AG04449 (cell line): ENCODE data around the gene GNB2.
A peak's percentile ranks its signal among the peaks of the same experiment; 100 is the strongest.
"Not testable (repeated sequence)": the region's sequence is repeated elsewhere in the genome, so short reads cannot be mapped to it uniquely, and the experiment has no call there.

Experiments used
- CTCF ChIA-PET: fragments of 350-600 bp; formaldehyde crosslinking; extraction: SDS; loops from one replicate; lab custom pipeline; 2021; ENCODE audit warnings: antibody characterized with exemption; lab: Yijun Ruan, JAX
- POLR2A ChIA-PET: fragments of 400-600, 350-600 bp; formaldehyde crosslinking; extraction: SDS; loops from one replicate; lab custom pipeline; 2020; ENCODE audit warnings: antibody characterized with exemption, inconsistent platforms; lab: Yijun Ruan, JAX
- DNase-seq: peaks from one replicate; pipeline ENCODE4 v3.0.0-alpha.2; 2010; ENCODE audit warnings: low read depth, low spot score
- H3K4me3 ChIP-seq: 2 replicates; pipeline ENCODE4 v1.5.1; 2011; ENCODE audit warnings: low read depth, mild to moderate bottlenecking, control low read depth, low read length
- CTCF ChIP-seq: IDR thresholded peaks from one replicate; pipeline ENCODE4 v1.5.1; 2011; ENCODE audit warnings: mild to moderate bottlenecking, moderate library complexity, low read length, control low read depth, inconsistent platforms; ENCODE audit not compliant: insufficient read depth; ENCODE audit errors: missing control alignments

Gene GNB2

GRCh38 chr7:100720279-100720670 is 46.7 kb downstream of the GNB2 start, which contains the start of gene EPO:
Gene EPO (plus strand): TSS chr7:100720468. CDS start chr7:100720981, 513 bp downstream.
- CTCF ChIA-PET = interaction anchor here (0.8 to 6.9 kb wide), 16 partner anchors 9 to 338 kb away, joined by 3 to 116 read pairs (median 4); partner anchors contain the start of genes POP7 and SLC12A9
- POLR2A ChIA-PET = interaction anchor here (0.7 kb wide), 1 partner anchor 9 kb away, joined by 3 read pairs; no protein-coding TSS in a partner anchor
- peak within 1 kb of the TSS; percentile 23 for H3K4me3 ChIP-seq
- DNase-seq = no peak
- no peak for TF ChIP-seq CTCF

GRCh38 chr7:100720671-100721504 is 47.3 kb downstream of the GNB2 start:
- DNase-seq = no peak
- CTCF ChIA-PET = interaction anchor here (0.8 to 6.9 kb wide), 13 partner anchors 9 to 338 kb away, joined by 3 to 116 read pairs (median 5); partner anchors contain the start of genes POP7 and SLC12A9
- H3K4me3 ChIP-seq = peak overlapping the region; percentile 23

GRCh38 chr7:100721505-100721812 is 47.9 kb downstream of the GNB2 start:
- POLR2A ChIA-PET = interaction anchor here (0.8 kb wide), 1 partner anchor 16 kb away, joined by 3 read pairs; the partner anchor contains the start of gene POP7
- CTCF ChIA-PET = interaction anchor here (1.3 to 6.9 kb wide), 4 partner anchors 16 to 130 kb away, joined by 3 to 116 read pairs (median 4); partner anchors contain the start of gene SLC12A9
- no peak for DNase-seq
- TF ChIP-seq CTCF = no peak
- no peak overlapping the region for H3K4me3 ChIP-seq

More at GRCh38 chr7:100720671-100721504, 47.3 kb downstream of the GNB2 start:
- POLR2A ChIA-PET = interaction anchor here (0.7 to 0.8 kb wide), 2 partner anchors 9 to 15 kb away, joined by 3 read pairs; partner anchors contain the start of gene POP7
- no peak for TF ChIP-seq CTCF

GRCh38 chr7:100722480-100723212 is 49.1 kb downstream of the GNB2 start:
- DNase-seq = no peak
- ChIA-PET CTCF (interaction anchor here (1.3 to 6.9 kb wide), 3 partner anchors 17 to 129 kb away, joined by 3 to 116 read pairs (median 5); partner anchors contain the start of genes POP7 and SLC12A9), POLR2A (no interaction called here)
- no peak overlapping the region for H3K4me3 ChIP-seq
- no peak for TF ChIP-seq CTCF

GRCh38 chr7:100723732-100724275 is 50.3 kb downstream of the GNB2 start:
- no peak for DNase-seq
- no peak for TF ChIP-seq CTCF
- CTCF ChIA-PET = interaction anchor here (6.9 kb wide), 1 partner anchor 128 kb away, joined by 116 read pairs; the partner anchor contains the start of gene SLC12A9
- no peak overlapping the region for H3K4me3 ChIP-seq
- POLR2A ChIA-PET = no interaction called here

GRCh38 chr7:100724364-100724763 is 50.8 kb downstream of the GNB2 start:
- H3K4me3 ChIP-seq, DNase-seq, POLR2A ChIA-PET: not testable (repeated sequence)
- CTCF ChIA-PET = interaction anchor here (2.4 to 6.9 kb wide), 3 partner anchors 9 to 128 kb away, joined by 15 to 116 read pairs (median 20); partner anchors contain the start of genes POP7 and SLC12A9
